Natural killer cell (primary cell): Measurements from ENCODE around the gene RAP1B. TPM values are rescaled to one million over a fixed set of nuclear protein-coding genes. Genes with fewer than 3 reads are reported as not detected.

Experiments
- ATAC-seq, 3 donors: fragments of 150-1000 bp in 2 of 3; fragments of 200-7000 bp in 1 of 3; cut with Tn5 transposase; 1 replicate in 1 of 3; 2 replicates in 2 of 3; pipeline ENCODE4 v1.10.0; 2021; ENCODE audit warnings: mild to moderate bottlenecking in 2 of 3, moderate library complexity in 2 of 3
- DNase-seq, 2 donors: peaks; one replicate each; pipeline versions ENCODE4 v3.0.0 to v3.0.0-alpha.2; 2013 to 2021; ENCODE audit warnings: mixed read lengths in 1 of 2
- H3K27ac ChIP-seq: one replicate; pipeline ENCODE4 v1.5.1; 2013; ENCODE audit warnings: mild to moderate bottlenecking, low read length
- H3K27me3 ChIP-seq: one replicate; pipeline ENCODE4 v1.6.1; 2013; ENCODE audit warnings: low read length; ENCODE audit not compliant: control insufficient read depth, insufficient read depth
- H3K36me3 ChIP-seq: one replicate; pipeline ENCODE4 v1.6.1; 2013; ENCODE audit warnings: low read length; ENCODE audit not compliant: control insufficient read depth, insufficient read depth
- H3K4me1 ChIP-seq: one replicate; pipeline ENCODE4 v1.6.1; 2013; ENCODE audit warnings: low read length; ENCODE audit not compliant: control insufficient read depth, insufficient read depth
- H3K4me3 ChIP-seq: one replicate; pipeline ENCODE4 v1.5.1; 2013; ENCODE audit warnings: low read length
- H3K9me3 ChIP-seq: one replicate; pipeline ENCODE4 v1.6.1; 2013; ENCODE audit warnings: low read length; ENCODE audit not compliant: control insufficient read depth, insufficient read depth
- H3K27ac Mint-ChIP-seq, 2 donors: one replicate each; pipeline ENCODE4 v1.8.0; 2022; ENCODE audit warnings: mild to moderate bottlenecking in 2 of 2, mixed read lengths in 2 of 2, moderate library complexity in 1 of 2
- H3K27me3 Mint-ChIP-seq, 2 donors: one replicate each; pipeline ENCODE4 v1.8.0; 2022; ENCODE audit warnings: low read depth in 2 of 2, mixed read lengths in 2 of 2
- H3K36me3 Mint-ChIP-seq: one replicate; pipeline ENCODE4 v1.8.0; 2022; ENCODE audit warnings: mixed read lengths
- H3K4me1 Mint-ChIP-seq, 2 donors: one replicate each; pipeline ENCODE4 v1.8.0; 2022; ENCODE audit warnings: mixed read lengths in 2 of 2
- H3K4me3 Mint-ChIP-seq: one replicate; pipeline ENCODE4 v1.8.0; 2022; ENCODE audit warnings: mild to moderate bottlenecking, moderate library complexity, mixed read lengths
- H3K9me3 Mint-ChIP-seq, 2 donors: one replicate each; pipeline ENCODE4 v1.8.0; 2022; ENCODE audit warnings: mixed read lengths in 2 of 2
- WGBS: methylation state at CpG from one replicate; pipeline ENCODE4 v1.1.7; 2013; ENCODE audit warnings: missing lambda C conversion rate; ENCODE audit not compliant: insufficient coverage; 5-methylcytosine and 5-hydroxymethylcytosine counted together
- intact Hi-C: fragments of 100-400 bp; cut with micrococcal nuclease; formaldehyde crosslinking; loops from one replicate; pipeline ENCODE4 v1.14.2; 2022
- total RNA-seq, 4 donors: library from RNA; stranded (reverse); fragments of 120-200 nt in 1 of 4; gene quantifications; one replicate each; pipeline versions ENCODE4 v1.2.3 to v1.2.4, GENCODE V29; 2013 to 2022
- TF ChIP-seq, protein P1 (sequence below): fragments of 200-600 bp; IDR thresholded peaks from one replicate; pipeline ENCODE4 v1.8.0; 2022; ENCODE audit warnings: antibody characterized with exemption

RAP1B gene
- total RNA-seq, 3 donors from 2014 or later (not counting 1 experiment from before 2014, with no cell fraction given) = 517 to 664 (median 572) TPM

DNA sequence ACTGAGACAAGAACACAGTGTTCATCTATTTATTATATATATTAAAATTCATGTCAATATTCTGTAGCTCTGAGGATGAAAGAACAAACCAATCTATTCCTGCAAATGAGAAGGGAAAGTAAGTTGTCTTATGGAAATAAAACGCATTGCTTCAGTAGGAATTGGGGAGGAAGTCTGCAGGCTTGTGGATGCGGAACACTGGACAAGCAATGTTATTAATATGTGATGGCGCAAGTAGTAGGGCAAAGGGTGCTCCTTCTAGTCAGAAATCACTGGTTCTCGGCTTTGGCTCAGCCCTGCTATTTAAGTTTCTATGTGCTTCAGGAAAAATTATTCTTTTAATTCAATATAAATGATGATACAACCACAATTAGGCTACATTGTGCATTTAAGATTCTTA is 28.8 kb upstream of the RAP1B start:
- H3K4me3 Mint-ChIP-seq = no peak overlapping the region
- intact Hi-C loops = no loop called here
- Histone ChIP-seq H3K27me3 (no peaks in the 10 kb centered on the region), H3K27ac (no peak overlapping the region), H3K4me3 (no peak overlapping the region), H3K36me3 (no peaks in the 10 kb centered on the region), H3K4me1 (peaks cover 8% of the 10 kb centered on the region), H3K9me3 (no peaks in the 10 kb centered on the region)
- 96% methylated on average over 3 of the region's 4 CpGs for WGBS
- H3K9me3 Mint-ChIP-seq = no peaks in the 10 kb centered on the region
- no peak overlapping the region for H3K27ac Mint-ChIP-seq
- ATAC-seq = no peak
- peaks cover 0 to 11% of the 10 kb centered on the region in 2 donors for H3K4me1 Mint-ChIP-seq
- DNase-seq = no peak
- no peaks in the 10 kb centered on the region for H3K36me3 Mint-ChIP-seq
- TF ChIP-seq, protein P1, sequence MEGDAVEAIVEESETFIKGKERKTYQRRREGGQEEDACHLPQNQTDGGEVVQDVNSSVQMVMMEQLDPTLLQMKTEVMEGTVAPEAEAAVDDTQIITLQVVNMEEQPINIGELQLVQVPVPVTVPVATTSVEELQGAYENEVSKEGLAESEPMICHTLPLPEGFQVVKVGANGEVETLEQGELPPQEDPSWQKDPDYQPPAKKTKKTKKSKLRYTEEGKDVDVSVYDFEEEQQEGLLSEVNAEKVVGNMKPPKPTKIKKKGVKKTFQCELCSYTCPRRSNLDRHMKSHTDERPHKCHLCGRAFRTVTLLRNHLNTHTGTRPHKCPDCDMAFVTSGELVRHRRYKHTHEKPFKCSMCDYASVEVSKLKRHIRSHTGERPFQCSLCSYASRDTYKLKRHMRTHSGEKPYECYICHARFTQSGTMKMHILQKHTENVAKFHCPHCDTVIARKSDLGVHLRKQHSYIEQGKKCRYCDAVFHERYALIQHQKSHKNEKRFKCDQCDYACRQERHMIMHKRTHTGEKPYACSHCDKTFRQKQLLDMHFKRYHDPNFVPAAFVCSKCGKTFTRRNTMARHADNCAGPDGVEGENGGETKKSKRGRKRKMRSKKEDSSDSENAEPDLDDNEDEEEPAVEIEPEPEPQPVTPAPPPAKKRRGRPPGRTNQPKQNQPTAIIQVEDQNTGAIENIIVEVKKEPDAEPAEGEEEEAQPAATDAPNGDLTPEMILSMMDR = no peak
- no peaks in the 10 kb centered on the region for H3K27me3 Mint-ChIP-seq

- Histone ChIP-seq H3K4me1 (peaks cover 34% of the 10 kb centered on the region), H3K27me3 (no peaks in the 10 kb centered on the region), H3K36me3 (no peaks in the 10 kb centered on the region), H3K4me3 (no peak overlapping the region), H3K9me3 (peaks cover 22% of the 10 kb centered on the region), H3K27ac (no peak overlapping the region)
- TF ChIP-seq, protein P1 = no peak
- Mint-ChIP-seq H3K4me3 (no peak overlapping the region), H3K36me3 (no peaks in the 10 kb centered on the region), H3K27ac (peak overlapping the region in 1 of 2 donors; percentile 90), H3K27me3 (no peaks in the 10 kb centered on the region), H3K9me3 (peaks cover 0 to 6% of the 10 kb centered on the region in 2 donors), H3K4me1 (peaks cover 14 to 31% of the 10 kb centered on the region in 2 donors)
- DNase-seq (no peak), ATAC-seq (no peak)
- intact Hi-C loops = no loop called here
- 97% methylated on average over 5 of the region's 5 CpGs for WGBS
Observed at GRCh38 chr12:68585966-68586365, 24.7 kb upstream of the RAP1B start.

GRCh38 chr12:68587448-68587873 is 23.2 kb upstream of the RAP1B start:
- peak overlapping the region; percentile 22 for H3K27ac ChIP-seq

More at GRCh38 chr12:68587448-68587873, 23.2 kb upstream of the RAP1B start:
- ATAC-seq (peak; percentile 65 to 89 (median 82)), DNase-seq (peak; percentile 22 to 65)
- Histone ChIP-seq H3K4me3 (no peak overlapping the region), H3K27me3 (no peaks in the 10 kb centered on the region), H3K36me3 (no peaks in the 10 kb centered on the region), H3K4me1 (peaks cover 43% of the 10 kb centered on the region), H3K9me3 (peaks cover 22% of the 10 kb centered on the region)
- TF ChIP-seq, protein P1 = no peak
- peak overlapping the region; percentile 54 for H3K4me3 Mint-ChIP-seq
- intact Hi-C loops = no loop called here
- WGBS = 41% methylated on average over 3 of the region's 3 CpGs
- no peaks in the 10 kb centered on the region for H3K27me3 Mint-ChIP-seq
- H3K36me3 Mint-ChIP-seq = no peaks in the 10 kb centered on the region
- H3K27ac Mint-ChIP-seq = peak overlapping the region; percentile 30 to 90
- H3K4me1 Mint-ChIP-seq = peaks cover 29 to 46% of the 10 kb centered on the region in 2 donors
- H3K9me3 Mint-ChIP-seq = peaks cover 2 to 6% of the 10 kb centered on the region in 2 donors
